Effector memory CD4-positive, alpha-beta T cell (primary cell): ENCODE results near the gene USO1.
"Not testable (repeated sequence)": the region's sequence is repeated elsewhere in the genome, so short reads cannot be mapped to it uniquely, and the experiment has no call there.

Experiments used
- DNase-seq, 3 donors: peaks; one replicate each; pipeline ENCODE4 v3.0.0-alpha.2; 2020
- H3K27ac ChIP-seq: 2 replicates; pipeline ENCODE4 v1.7.0; 2013; ENCODE audit warnings: mild to moderate bottlenecking, low read length, moderate library complexity; ENCODE audit not compliant: insufficient read depth, poor library complexity, severe bottlenecking
- H3K27me3 ChIP-seq: replicated peaks from 2 replicates; pipeline ENCODE4 v1.7.0; 2013; ENCODE audit warnings: mild to moderate bottlenecking, low read length; ENCODE audit not compliant: insufficient read depth, control insufficient read depth, poor library complexity, severe bottlenecking
- H3K36me3 ChIP-seq: 2 replicates; pipeline ENCODE4 v1.7.0; 2013; ENCODE audit warnings: mild to moderate bottlenecking, low read length, moderate library complexity; ENCODE audit not compliant: control insufficient read depth, insufficient read depth
- H3K4me1 ChIP-seq: 2 replicates; pipeline ENCODE4 v1.7.0; 2013; ENCODE audit warnings: low read length, mild to moderate bottlenecking; ENCODE audit not compliant: control insufficient read depth, insufficient read depth, poor library complexity, severe bottlenecking
- H3K4me3 ChIP-seq: 2 replicates; pipeline ENCODE4 v1.7.0; 2013; ENCODE audit warnings: low read length, low read depth, mild to moderate bottlenecking; ENCODE audit not compliant: insufficient read depth, poor library complexity, severe bottlenecking
- H3K9me3 ChIP-seq: 2 replicates; pipeline ENCODE4 v1.7.0; 2013; ENCODE audit warnings: mild to moderate bottlenecking, low read length, moderate library complexity; ENCODE audit not compliant: control insufficient read depth

Gene USO1

GRCh38 chr4:75831856-75832405 lies 107.6 kb downstream of the USO1 start:
- Histone ChIP-seq H3K4me1 (no peaks in the 10 kb centered on the region), H3K4me3 (no peak overlapping the region), H3K27ac (no peak overlapping the region), H3K9me3 (no peaks in the 10 kb centered on the region), H3K36me3 (no peaks in the 10 kb centered on the region), H3K27me3 (no peaks in the 10 kb centered on the region)
- DNase-seq = no peak

- no peaks in the 10 kb centered on the region for H3K36me3 ChIP-seq
- no peaks in the 10 kb centered on the region for H3K9me3 ChIP-seq
- no peak for DNase-seq
- no peak overlapping the region for H3K4me3 ChIP-seq
- no peaks in the 10 kb centered on the region for H3K4me1 ChIP-seq
- H3K27ac ChIP-seq = no peak overlapping the region
- no peaks in the 10 kb centered on the region for H3K27me3 ChIP-seq
Observed at GRCh38 chr4:75834095-75834771, 109.9 kb downstream of the USO1 start.

GRCh38 chr4:75834772-75835154 lies 110.4 kb downstream of the USO1 start:
- no peaks in the 10 kb centered on the region for H3K9me3 ChIP-seq
- H3K4me3 ChIP-seq = no peak overlapping the region
- no peak overlapping the region for H3K27ac ChIP-seq
- no peaks in the 10 kb centered on the region for H3K36me3 ChIP-seq
- H3K4me1 ChIP-seq = no peaks in the 10 kb centered on the region
- no peak for DNase-seq
- H3K27me3 ChIP-seq = no peaks in the 10 kb centered on the region

GRCh38 chr4:75841641-75842520 lies 117.5 kb downstream of the USO1 start:
- no peak for DNase-seq
- Histone ChIP-seq H3K4me1 (no peaks in the 10 kb centered on the region), H3K36me3 (no peaks in the 10 kb centered on the region), H3K4me3 (no peak overlapping the region), H3K27me3 (no peaks in the 10 kb centered on the region), H3K9me3 (no peaks in the 10 kb centered on the region), H3K27ac (no peak overlapping the region)

- DNase-seq = no peak
Observed at GRCh38 chr4:75843596-75843995, 119.2 kb downstream of the USO1 start.

GRCh38 chr4:75844151-75844662 lies 119.8 kb downstream of the USO1 start:
- Histone ChIP-seq H3K4me1 (no peaks in the 10 kb centered on the region), H3K9me3 (no peaks in the 10 kb centered on the region), H3K27ac (no peak overlapping the region), H3K4me3 (no peak overlapping the region), H3K36me3 (no peaks in the 10 kb centered on the region), H3K27me3 (no peaks in the 10 kb centered on the region)
- DNase-seq = no peak

More at GRCh38 chr4:75843596-75843995, 119.2 kb downstream of the USO1 start:
- Histone ChIP-seq H3K4me3 (no peak overlapping the region), H3K4me1 (no peaks in the 10 kb centered on the region), H3K9me3 (no peaks in the 10 kb centered on the region), H3K27ac (no peak overlapping the region), H3K27me3 (no peaks in the 10 kb centered on the region), H3K36me3 (no peaks in the 10 kb centered on the region)

- Histone ChIP-seq H3K9me3 (no peaks in the 10 kb centered on the region), H3K4me1 (no peaks in the 10 kb centered on the region), H3K4me3 (no peak overlapping the region)
Observed at GRCh38 chr4:75845992-75846391, 121.6 kb downstream of the USO1 start.

GRCh38 chr4:75848171-75848760 lies 123.9 kb downstream of the USO1 start:
- DNase-seq, H3K36me3 ChIP-seq, H3K4me3 ChIP-seq, H3K4me1 ChIP-seq, H3K27ac ChIP-seq, H3K9me3 ChIP-seq, H3K27me3 ChIP-seq: not testable (repeated sequence)

More at GRCh38 chr4:75845992-75846391, 121.6 kb downstream of the USO1 start:
- Histone ChIP-seq H3K27ac (no peak overlapping the region), H3K36me3 (no peaks in the 10 kb centered on the region), H3K27me3 (no peaks in the 10 kb centered on the region)
- no peak for DNase-seq

GRCh38 chr4:75848891-75849290 lies 124.5 kb downstream of the USO1 start:
- H3K4me3 ChIP-seq = no peak overlapping the region
- no peaks in the 10 kb centered on the region for H3K4me1 ChIP-seq
- no peak for DNase-seq
- no peaks in the 10 kb centered on the region for H3K27me3 ChIP-seq
- H3K36me3 ChIP-seq = no peaks in the 10 kb centered on the region
- no peaks in the 10 kb centered on the region for H3K9me3 ChIP-seq
- H3K27ac ChIP-seq = no peak overlapping the region
